Body of pancreas (tissue), 4 donors: ENCODE results near the gene ABI3BP.

ENCODE experiments used
- CTCF ChIP-seq, 7 experiments: fragments of 450-650 bp in 4 of 7; fragments of 200-600 bp in 3 of 7; sonication (generic) in 3 of 7; IDR thresholded peaks; one replicate each; pipeline ENCODE4 v1.5.1; 2016 to 2019; ENCODE audit warnings: antibody characterized with exemption in 7 of 7
- POLR2A ChIP-seq, 3 donors: fragments of 450-650 bp; IDR thresholded peaks; one replicate each; pipeline ENCODE4 v1.6.1; 2016; ENCODE audit warnings: antibody characterized with exemption in 3 of 3, mild to moderate bottlenecking in 2 of 3

GRCh38 chr3:100783619-100784018, 209.6 kb downstream of the ABI3BP start:
- no peak for TF ChIP-seq CTCF (IDR thresholded peaks at IDR 0.05)
- no peak for TF ChIP-seq POLR2A (IDR thresholded peaks at IDR 0.05)
